ENCODE measurements around the gene DNM1.
"Not testable (repeated sequence)": the region's sequence is repeated elsewhere in the genome, so short reads cannot be mapped to it uniquely, and the experiment has no call there.

DNM1 gene

DNA sequence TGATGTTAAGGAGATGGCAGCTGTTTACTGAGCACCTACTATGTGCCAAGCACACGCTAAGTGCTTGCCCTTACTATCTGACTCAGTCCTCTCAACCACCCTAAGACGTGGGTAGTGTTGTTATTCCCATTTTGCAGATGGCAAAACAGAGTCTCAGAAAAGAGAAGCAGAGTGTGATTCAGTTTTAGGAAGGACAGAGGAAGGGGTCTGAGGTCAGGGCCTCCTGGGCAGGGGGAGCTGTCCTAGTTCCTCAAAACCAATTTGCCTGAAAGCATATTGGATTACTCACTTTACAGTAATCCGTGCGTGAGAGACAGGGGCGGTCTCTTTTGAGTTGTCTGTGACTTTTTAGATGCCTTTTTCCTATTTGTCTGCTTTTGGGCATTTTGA, 23.2 kb downstream of the DNM1 start:
- no peak overlapping the region for H3K4me3 ChIP-seq (ENCODE audit: control insufficient read depth, low read depth, low read length)
- no peak for DNase-seq (ENCODE audit: low read depth)
- TF ChIP-seq CTCF (IDR thresholded peaks at IDR 0.05; ENCODE audit: control insufficient read depth, insufficient read depth, low read depth, low read length, missing control alignments): no peak

- DNase-seq (ENCODE audit: low read depth); H3K4me3 ChIP-seq (ENCODE audit: control insufficient read depth, low read depth, low read length): not testable (repeated sequence)
Observed at GRCh38 chr9:128230897-128231296, 27.7 kb downstream of the DNM1 start.

DNA sequence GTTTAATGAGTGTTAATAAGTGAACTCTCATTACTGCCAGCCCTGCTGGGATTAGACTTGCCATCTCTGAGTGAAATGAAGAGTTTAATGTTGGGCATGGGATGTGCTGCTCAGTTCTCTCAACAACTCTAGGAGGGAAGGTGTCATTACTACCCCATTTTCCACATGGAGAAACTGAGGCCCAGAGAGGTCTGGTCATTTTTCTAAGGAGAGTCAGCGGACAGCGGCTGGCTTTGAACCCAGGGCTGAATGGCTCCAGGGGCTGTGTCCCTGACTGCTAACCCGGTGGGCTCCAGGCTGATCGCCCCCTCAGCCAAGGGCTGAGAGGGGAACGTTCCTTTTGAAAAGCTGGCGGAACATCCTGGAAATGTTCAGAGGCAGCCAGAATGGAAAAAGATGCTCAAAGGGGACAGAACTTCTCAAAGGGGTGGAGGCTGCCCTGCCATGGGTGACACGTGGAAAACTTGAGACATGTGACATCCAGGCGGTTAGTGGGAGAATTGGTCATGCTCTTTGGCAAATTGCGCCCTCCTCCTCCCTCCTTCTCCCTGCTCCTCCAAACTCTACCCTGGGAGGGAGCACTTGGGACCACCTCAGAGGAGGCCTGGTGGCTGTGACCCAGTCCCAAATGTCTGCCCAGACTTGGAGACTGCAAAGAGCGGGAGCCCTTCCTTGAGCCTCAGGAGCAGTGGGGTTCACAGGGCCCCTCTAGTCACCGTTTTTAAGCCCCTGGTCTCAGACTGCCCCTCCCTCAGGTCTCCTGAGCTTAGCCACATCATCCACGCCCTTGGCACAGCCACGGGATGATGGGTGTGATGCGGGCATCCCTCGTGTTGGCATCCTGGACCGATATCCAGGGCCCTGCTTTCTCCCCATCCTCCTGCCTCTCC, 28.7 kb downstream of the DNM1 start:
- H3K4me3 ChIP-seq (ENCODE audit: control insufficient read depth, low read depth, low read length): no peak overlapping the region
- no peak for DNase-seq (ENCODE audit: low read depth)
- no peak for TF ChIP-seq CTCF (IDR thresholded peaks at IDR 0.05; ENCODE audit: control insufficient read depth, insufficient read depth, low read depth, low read length, missing control alignments)

GRCh38 chr9:128232528-128233428, 29.6 kb downstream of the DNM1 start:
- DNase-seq (ENCODE audit: low read depth): no peak
- H3K4me3 ChIP-seq (ENCODE audit: control insufficient read depth, low read depth, low read length): no peak overlapping the region
- no peak for TF ChIP-seq CTCF (IDR thresholded peaks at IDR 0.05; ENCODE audit: control insufficient read depth, insufficient read depth, low read depth, low read length, missing control alignments)

DNA sequence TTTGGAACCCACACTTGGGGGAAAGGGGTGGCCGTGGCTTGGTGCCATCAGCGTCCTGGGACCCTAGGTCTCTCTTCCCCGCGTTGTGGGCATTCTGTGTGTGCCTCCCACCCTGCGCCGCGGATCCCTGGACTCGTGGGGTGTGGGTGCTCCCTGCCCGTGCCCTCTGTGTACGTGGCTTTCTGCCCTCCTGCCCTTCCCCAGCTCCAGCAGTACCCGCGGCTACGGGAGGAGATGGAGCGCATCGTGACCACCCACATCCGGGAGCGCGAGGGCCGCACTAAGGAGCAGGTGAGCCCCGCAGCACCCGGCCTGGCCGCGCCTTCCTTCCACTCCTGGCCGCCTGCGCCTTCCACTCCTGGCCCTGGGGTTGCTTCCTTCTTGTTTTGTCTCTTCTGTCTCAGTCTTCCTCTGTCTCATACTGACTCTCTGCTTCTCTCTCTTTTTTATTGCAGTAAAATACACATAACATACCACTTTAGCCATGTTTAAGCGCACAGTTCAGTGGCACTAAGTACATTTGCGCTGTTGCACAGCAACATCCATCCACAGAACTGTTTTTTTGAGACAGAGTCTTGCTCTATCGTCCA, 30.7 kb downstream of the DNM1 start:
- no peak for TF ChIP-seq CTCF (IDR thresholded peaks at IDR 0.05; ENCODE audit: control insufficient read depth, insufficient read depth, low read depth, low read length, missing control alignments)
- no peak for DNase-seq (ENCODE audit: low read depth)
- no peak overlapping the region for H3K4me3 ChIP-seq (ENCODE audit: control insufficient read depth, low read depth, low read length)

DNA sequence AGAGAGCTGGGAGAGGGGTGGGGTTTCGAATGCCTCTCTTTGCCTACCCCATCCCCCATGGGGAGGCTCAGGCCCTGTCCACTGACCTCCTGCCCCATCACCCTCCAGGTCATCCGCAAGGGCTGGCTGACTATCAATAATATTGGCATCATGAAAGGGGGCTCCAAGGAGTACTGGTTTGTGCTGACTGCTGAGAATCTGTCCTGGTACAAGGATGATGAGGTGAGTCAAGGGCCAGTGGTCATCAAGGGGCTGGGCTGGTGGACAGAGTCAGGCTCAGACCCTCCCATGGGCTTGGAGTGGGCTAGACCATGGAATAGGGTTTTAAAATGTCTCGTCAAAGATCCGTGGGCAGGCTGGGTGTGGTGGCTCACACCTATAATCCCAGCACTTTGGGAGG, 38.9 kb downstream of the DNM1 start:
- no peak overlapping the region for H3K4me3 ChIP-seq (ENCODE audit: control insufficient read depth, low read depth, low read length)
- DNase-seq (ENCODE audit: low read depth): no peak
- no peak for TF ChIP-seq CTCF (IDR thresholded peaks at IDR 0.05; ENCODE audit: control insufficient read depth, insufficient read depth, low read depth, low read length, missing control alignments)
